ENCODE results near the gene ZNF438.

ZNF438 gene

GRCh38 chr10:30988831-30989435 is 42.7 kb downstream of the ZNF438 start:
- TF ChIP-seq SIN3A (IDR thresholded peaks at IDR 0.05; ENCODE audit: borderline replicate concordance, insufficient read depth, low read length) = no peak
- TF ChIP-seq, protein P1, sequence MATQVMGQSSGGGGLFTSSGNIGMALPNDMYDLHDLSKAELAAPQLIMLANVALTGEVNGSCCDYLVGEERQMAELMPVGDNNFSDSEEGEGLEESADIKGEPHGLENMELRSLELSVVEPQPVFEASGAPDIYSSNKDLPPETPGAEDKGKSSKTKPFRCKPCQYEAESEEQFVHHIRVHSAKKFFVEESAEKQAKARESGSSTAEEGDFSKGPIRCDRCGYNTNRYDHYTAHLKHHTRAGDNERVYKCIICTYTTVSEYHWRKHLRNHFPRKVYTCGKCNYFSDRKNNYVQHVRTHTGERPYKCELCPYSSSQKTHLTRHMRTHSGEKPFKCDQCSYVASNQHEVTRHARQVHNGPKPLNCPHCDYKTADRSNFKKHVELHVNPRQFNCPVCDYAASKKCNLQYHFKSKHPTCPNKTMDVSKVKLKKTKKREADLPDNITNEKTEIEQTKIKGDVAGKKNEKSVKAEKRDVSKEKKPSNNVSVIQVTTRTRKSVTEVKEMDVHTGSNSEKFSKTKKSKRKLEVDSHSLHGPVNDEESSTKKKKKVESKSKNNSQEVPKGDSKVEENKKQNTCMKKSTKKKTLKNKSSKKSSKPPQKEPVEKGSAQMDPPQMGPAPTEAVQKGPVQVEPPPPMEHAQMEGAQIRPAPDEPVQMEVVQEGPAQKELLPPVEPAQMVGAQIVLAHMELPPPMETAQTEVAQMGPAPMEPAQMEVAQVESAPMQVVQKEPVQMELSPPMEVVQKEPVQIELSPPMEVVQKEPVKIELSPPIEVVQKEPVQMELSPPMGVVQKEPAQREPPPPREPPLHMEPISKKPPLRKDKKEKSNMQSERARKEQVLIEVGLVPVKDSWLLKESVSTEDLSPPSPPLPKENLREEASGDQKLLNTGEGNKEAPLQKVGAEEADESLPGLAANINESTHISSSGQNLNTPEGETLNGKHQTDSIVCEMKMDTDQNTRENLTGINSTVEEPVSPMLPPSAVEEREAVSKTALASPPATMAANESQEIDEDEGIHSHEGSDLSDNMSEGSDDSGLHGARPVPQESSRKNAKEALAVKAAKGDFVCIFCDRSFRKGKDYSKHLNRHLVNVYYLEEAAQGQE (IDR thresholded peaks at IDR 0.05; ENCODE audit: insufficient read depth in 1 of 2, low read depth in 2 of 2, low read length in 2 of 2) = no peak
- no peak for TF ChIP-seq FOXP2 (optimal IDR thresholded peaks at IDR 0.05; ENCODE audit: borderline replicate concordance, extremely low read depth, extremely low read length, insufficient read depth)
- no peak for TF ChIP-seq POLR2AphosphoS5 (IDR thresholded peaks at IDR 0.05; ENCODE audit: low read depth, low read length)
- TF ChIP-seq TAF1 (IDR thresholded peaks at IDR 0.05; ENCODE audit: borderline replicate concordance, insufficient read depth, low read length) = no peak

DNA sequence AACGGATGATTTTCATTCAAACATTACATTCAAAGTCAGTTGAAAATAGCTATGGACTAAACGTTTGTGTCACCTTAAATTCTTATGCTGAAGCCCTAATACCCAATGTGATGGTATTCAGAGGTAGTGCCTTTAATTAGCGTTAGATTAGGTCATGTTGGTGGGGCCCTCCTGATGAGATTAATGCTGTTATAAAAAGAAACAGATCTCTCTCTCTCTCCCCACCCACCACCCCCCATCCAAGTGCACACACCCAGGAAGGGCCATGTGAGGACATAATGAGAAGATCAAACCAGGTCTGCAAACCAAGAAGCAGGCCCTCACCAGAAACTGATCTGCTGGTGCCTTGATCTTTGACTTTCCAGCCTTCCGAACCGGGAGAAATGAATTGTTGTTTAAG is 44.2 kb downstream of the ZNF438 start:
- TF ChIP-seq TAF1 (IDR thresholded peaks at IDR 0.05; ENCODE audit: borderline replicate concordance, insufficient read depth, low read length) (no peak), FOXP2 (optimal IDR thresholded peaks at IDR 0.05; ENCODE audit: borderline replicate concordance, extremely low read depth, extremely low read length, insufficient read depth) (no peak), SIN3A (IDR thresholded peaks at IDR 0.05; ENCODE audit: borderline replicate concordance, insufficient read depth, low read length) (no peak), POLR2AphosphoS5 (IDR thresholded peaks at IDR 0.05; ENCODE audit: low read depth, low read length) (no peak)
- TF ChIP-seq, protein P1 (IDR thresholded peaks at IDR 0.05; ENCODE audit: insufficient read depth in 1 of 2, low read depth in 2 of 2, low read length in 2 of 2) = no peak

- TF ChIP-seq, protein P1 (IDR thresholded peaks at IDR 0.05; ENCODE audit: insufficient read depth in 1 of 2, low read depth in 2 of 2, low read length in 2 of 2) = no peak
- TF ChIP-seq FOXP2 (optimal IDR thresholded peaks at IDR 0.05; ENCODE audit: borderline replicate concordance, extremely low read depth, extremely low read length, insufficient read depth) = no peak
- TF ChIP-seq TAF1 (IDR thresholded peaks at IDR 0.05; ENCODE audit: borderline replicate concordance, insufficient read depth, low read length) = no peak
- no peak for TF ChIP-seq POLR2AphosphoS5 (IDR thresholded peaks at IDR 0.05; ENCODE audit: low read depth, low read length)
- TF ChIP-seq SIN3A (IDR thresholded peaks at IDR 0.05; ENCODE audit: borderline replicate concordance, insufficient read depth, low read length) = no peak
Measured at GRCh38 chr10:30986053-30986555, 45.6 kb downstream of the ZNF438 start.

DNA sequence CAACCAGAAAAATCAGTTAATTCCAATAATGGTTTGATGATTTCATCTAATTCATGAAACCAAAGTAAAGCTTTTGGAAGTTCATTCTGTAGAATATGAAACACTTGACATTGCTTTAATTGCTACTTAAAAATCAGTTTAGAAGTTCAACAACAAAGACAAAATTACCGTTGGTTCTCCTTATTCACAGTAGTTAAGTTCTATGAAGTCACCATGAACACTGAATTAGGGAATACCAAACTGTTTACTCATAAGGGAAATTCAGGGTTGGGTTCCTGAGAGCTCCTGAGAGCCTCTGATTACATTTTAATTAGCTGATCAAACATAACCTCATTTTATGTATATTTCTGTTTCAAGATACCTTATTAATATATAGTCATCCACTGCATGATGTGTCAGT is 46.2 kb downstream of the ZNF438 start:
- TF ChIP-seq, protein P1 (IDR thresholded peaks at IDR 0.05; ENCODE audit: insufficient read depth in 1 of 2, low read depth in 2 of 2, low read length in 2 of 2) = no peak
- TF ChIP-seq TAF1 (IDR thresholded peaks at IDR 0.05; ENCODE audit: borderline replicate concordance, insufficient read depth, low read length) (no peak), SIN3A (IDR thresholded peaks at IDR 0.05; ENCODE audit: borderline replicate concordance, insufficient read depth, low read length) (no peak), POLR2AphosphoS5 (IDR thresholded peaks at IDR 0.05; ENCODE audit: low read depth, low read length) (no peak), FOXP2 (optimal IDR thresholded peaks at IDR 0.05; ENCODE audit: borderline replicate concordance, extremely low read depth, extremely low read length, insufficient read depth) (no peak)
